ENCODE measurements around the gene IFI27L2.
A peak's percentile ranks its signal among the peaks of the same experiment; 100 is the strongest.

The IFI27L2 gene

GRCh38 chr14:94152676-94153075, 23.3 kb upstream of the IFI27L2 start:
- DNase-seq (ENCODE audit: low read depth), result no peak

GRCh38 chr14:94145902-94146527, 16.6 kb upstream of the IFI27L2 start:
- DNase-seq (ENCODE audit: low read depth), result no peak

GRCh38 chr14:94144765-94145164, 15.4 kb upstream of the IFI27L2 start:
- DNase-seq (ENCODE audit: low read depth), result no peak

- no peak for DNase-seq (ENCODE audit: low read depth)
Measured at GRCh38 chr14:94143711-94144110, 14.3 kb upstream of the IFI27L2 start.

- DNase-seq (ENCODE audit: low read depth), result no peak
Measured at GRCh38 chr14:94143239-94143638, 13.8 kb upstream of the IFI27L2 start.

- no peak for DNase-seq (ENCODE audit: low read depth)
Measured at GRCh38 chr14:94142836-94143235, 13.4 kb upstream of the IFI27L2 start.

- DNase-seq (ENCODE audit: low read depth), result no peak
Measured at GRCh38 chr14:94142247-94142646, 12.8 kb upstream of the IFI27L2 start.

- no peak for DNase-seq (ENCODE audit: low read depth)
Measured at GRCh38 chr14:94139421-94139820, 10.0 kb upstream of the IFI27L2 start.

- DNase-seq (ENCODE audit: low read depth), result no peak
Measured at GRCh38 chr14:94139006-94139405, 9.6 kb upstream of the IFI27L2 start.

GRCh38 chr14:94138251-94138650, 8.8 kb upstream of the IFI27L2 start:
- DNase-seq (ENCODE audit: low read depth), result no peak

GRCh38 chr14:94136575-94137331, 7.3 kb upstream of the IFI27L2 start:
- DNase-seq (ENCODE audit: low read depth), result peak; percentile 73

- no peak for DNase-seq (ENCODE audit: low read depth)
Measured at GRCh38 chr14:94135476-94135875, 6.1 kb upstream of the IFI27L2 start.

GRCh38 chr14:94132285-94132887, 3.0 kb upstream of the IFI27L2 start:
- peak; percentile 42 for DNase-seq (ENCODE audit: low read depth)

- peak; percentile 7 for DNase-seq (ENCODE audit: low read depth)
Measured at GRCh38 chr14:94129758-94130414, 482 bp upstream of the IFI27L2 start.

- no peak for DNase-seq (ENCODE audit: low read depth)
Measured at GRCh38 chr14:94128216-94128839, 1.1 kb downstream of the IFI27L2 start.

- no peak for DNase-seq (ENCODE audit: low read depth)
Measured at GRCh38 chr14:94127330-94127729, 2.1 kb downstream of the IFI27L2 start.

- DNase-seq (ENCODE audit: low read depth), result no peak
Measured at GRCh38 chr14:94126800-94127199, 2.6 kb downstream of the IFI27L2 start.

GRCh38 chr14:94126419-94126677, 3.1 kb downstream of the IFI27L2 start:
- no peak for DNase-seq (ENCODE audit: low read depth)

GRCh38 chr14:94125659-94126418, 3.6 kb downstream of the IFI27L2 start:
- no peak for DNase-seq (ENCODE audit: low read depth)

- DNase-seq (ENCODE audit: low read depth), result no peak
Measured at GRCh38 chr14:94124582-94125377, 4.6 kb downstream of the IFI27L2 start.

GRCh38 chr14:94123868-94124267, 5.5 kb downstream of the IFI27L2 start:
- DNase-seq (ENCODE audit: low read depth), result no peak
